ENCODE data around the gene AK8. TPM values are rescaled to one million over a fixed set of nuclear protein-coding genes. Genes with fewer than 3 reads are reported as not detected.

AK8 gene
- total RNA-seq, 1 experiment from 2014 or later = 0.88 TPM

- BruUV-seq (replicated peaks) = no TSS peak
- H3K27me3 Mint-ChIP-seq (ENCODE audit: insufficient read depth, unreplicated experiment) = peaks cover 2% of the 10 kb centered on the region
- H3K36me3 Mint-ChIP-seq (ENCODE audit: insufficient read depth, unreplicated experiment) = no peaks in the 10 kb centered on the region
Observed at GRCh38 chr9:132780230-132781007, 97.7 kb downstream of the AK8 start.

GRCh38 chr9:132776891-132777290, 101.2 kb downstream of the AK8 start:
- Mint-ChIP-seq H3K27me3 (ENCODE audit: insufficient read depth, unreplicated experiment) (peaks cover 2% of the 10 kb centered on the region), H3K9me3 (ENCODE audit: unreplicated experiment) (no peaks in the 10 kb centered on the region), H3K27ac (ENCODE audit: unreplicated experiment) (no peak overlapping the region), H3K4me1 (ENCODE audit: low read depth, unreplicated experiment) (no peaks in the 10 kb centered on the region), H3K4me3 (ENCODE audit: unreplicated experiment) (no peak overlapping the region), H3K36me3 (ENCODE audit: insufficient read depth, unreplicated experiment) (no peaks in the 10 kb centered on the region)
- H3K36me3 ChIP-seq (ENCODE audit: control insufficient read depth, insufficient read depth, low read length) = no peaks in the 10 kb centered on the region
- CTCF ChIA-PET = no interaction called here
- no peak overlapping the region for H3K4me3 ChIP-seq (ENCODE audit: low read depth, low read length)
- no peaks in the 10 kb centered on the region for H3K9me3 ChIP-seq
- intact Hi-C loops (cut with micrococcal nuclease; ENCODE audit: unreplicated experiment) = no loop called here
- TF ChIP-seq CTCF (IDR thresholded peaks at IDR 0.05; ENCODE audit: insufficient read depth in 1 of 2, low read depth in 1 of 2, low read length in 1 of 2, severe bottlenecking in 1 of 2, unreplicated experiment in 1 of 2) = no peak
- POLR2A ChIA-PET = no interaction called here
- no peak for DNase-seq
- no peaks in the 10 kb centered on the region for H3K4me1 ChIP-seq
- no TSS peak for BruUV-seq (replicated peaks)
- no peaks in the 10 kb centered on the region for H3K27me3 ChIP-seq (replicated peaks; ENCODE audit: control insufficient read depth, insufficient read depth, low read length)

More at GRCh38 chr9:132780230-132781007, 97.7 kb downstream of the AK8 start:
- no peak for TF ChIP-seq CTCF (IDR thresholded peaks at IDR 0.05; ENCODE audit: insufficient read depth in 1 of 2, low read depth in 1 of 2, low read length in 1 of 2, severe bottlenecking in 1 of 2, unreplicated experiment in 1 of 2)
- intact Hi-C loops (cut with micrococcal nuclease; ENCODE audit: unreplicated experiment) = no loop called here
- no peaks in the 10 kb centered on the region for H3K36me3 ChIP-seq (ENCODE audit: control insufficient read depth, insufficient read depth, low read length)
- Mint-ChIP-seq H3K27ac (ENCODE audit: unreplicated experiment) (no peak overlapping the region), H3K9me3 (ENCODE audit: unreplicated experiment) (no peaks in the 10 kb centered on the region), H3K4me1 (ENCODE audit: low read depth, unreplicated experiment) (peaks cover 7% of the 10 kb centered on the region), H3K4me3 (ENCODE audit: unreplicated experiment) (no peak overlapping the region)
- ChIA-PET CTCF (no interaction called here), POLR2A (no interaction called here)
- no peak for DNase-seq
- no peaks in the 10 kb centered on the region for H3K4me1 ChIP-seq
- no peak overlapping the region for H3K4me3 ChIP-seq (ENCODE audit: low read depth, low read length)
- H3K27me3 ChIP-seq (replicated peaks; ENCODE audit: control insufficient read depth, insufficient read depth, low read length) = no peaks in the 10 kb centered on the region
- H3K9me3 ChIP-seq = no peaks in the 10 kb centered on the region

- POLR2A ChIA-PET = no interaction called here
- TF ChIP-seq CTCF (IDR thresholded peaks at IDR 0.05; ENCODE audit: insufficient read depth in 1 of 2, low read depth in 1 of 2, low read length in 1 of 2, severe bottlenecking in 1 of 2, unreplicated experiment in 1 of 2) = no peak
Observed at GRCh38 chr9:132776268-132776667, 101.8 kb downstream of the AK8 start.

More at GRCh38 chr9:132776268-132776667, 101.8 kb downstream of the AK8 start:
- H3K9me3 Mint-ChIP-seq (ENCODE audit: unreplicated experiment) = no peaks in the 10 kb centered on the region
- Histone ChIP-seq H3K9me3 (no peaks in the 10 kb centered on the region), H3K27me3 (replicated peaks; ENCODE audit: control insufficient read depth, insufficient read depth, low read length) (no peaks in the 10 kb centered on the region), H3K36me3 (ENCODE audit: control insufficient read depth, insufficient read depth, low read length) (no peaks in the 10 kb centered on the region), H3K4me1 (no peaks in the 10 kb centered on the region), H3K4me3 (ENCODE audit: low read depth, low read length) (no peak overlapping the region)
- no peak overlapping the region for H3K27ac Mint-ChIP-seq (ENCODE audit: unreplicated experiment)
- peaks cover 2% of the 10 kb centered on the region for H3K27me3 Mint-ChIP-seq (ENCODE audit: insufficient read depth, unreplicated experiment)
- intact Hi-C loops (cut with micrococcal nuclease; ENCODE audit: unreplicated experiment) = no loop called here
- no TSS peak for BruUV-seq (replicated peaks)
- H3K36me3 Mint-ChIP-seq (ENCODE audit: insufficient read depth, unreplicated experiment) = no peaks in the 10 kb centered on the region
- CTCF ChIA-PET = no interaction called here
- H3K4me3 Mint-ChIP-seq (ENCODE audit: unreplicated experiment) = no peak overlapping the region
- no peaks in the 10 kb centered on the region for H3K4me1 Mint-ChIP-seq (ENCODE audit: low read depth, unreplicated experiment)
- DNase-seq = no peak

Data from Caco-2 (cell line).